HG03521 (cell line): ENCODE data around the gene ZNF76.
A peak's percentile ranks its signal among the peaks of the same experiment; 100 is the strongest.

Source experiments
- ATAC-seq: cut with Tn5 transposase; IDR thresholded peaks from one replicate; pipeline ENCODE4 v1.9.1; 2021; ENCODE audit warnings: mild to moderate bottlenecking, moderate library complexity; ENCODE audit not compliant: unreplicated experiment

The ZNF76 gene

GRCh38 chr6:35236223-35236622 is 23.3 kb upstream of the ZNF76 start:
- ATAC-seq: no peak

- ATAC-seq: no peak
These were observed 22.1 kb upstream of the ZNF76 start for GRCh38 chr6:35237476-35237875.

DNA sequence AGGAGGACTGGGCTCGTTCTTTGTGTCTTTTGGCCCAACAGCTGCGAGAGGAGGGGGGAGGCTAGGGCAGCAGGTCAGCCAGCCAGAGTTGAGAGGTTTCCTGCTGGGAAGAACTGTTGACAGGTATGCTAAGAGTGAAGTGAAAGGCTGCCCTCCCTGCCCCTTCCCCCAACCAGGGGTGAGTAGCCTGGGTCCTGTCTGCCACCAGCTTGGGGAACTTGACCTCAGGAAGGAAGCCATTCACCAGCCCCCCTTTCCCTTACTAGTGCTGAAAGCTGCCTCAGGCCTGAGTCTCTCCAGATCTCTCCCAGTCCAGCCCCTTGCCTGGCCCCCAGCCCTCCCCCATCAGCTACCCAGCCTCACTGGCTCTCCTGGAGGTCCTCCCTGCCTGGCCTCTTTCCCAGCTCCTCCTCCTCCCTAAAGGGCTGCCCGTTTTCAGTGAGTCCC is 20.7 kb upstream of the ZNF76 start:
- ATAC-seq: no peak

GRCh38 chr6:35239581-35239980 is 20.0 kb upstream of the ZNF76 start:
- no peak for ATAC-seq

GRCh38 chr6:35240838-35241801 is 18.4 kb upstream of the ZNF76 start:
- no peak for ATAC-seq

DNA sequence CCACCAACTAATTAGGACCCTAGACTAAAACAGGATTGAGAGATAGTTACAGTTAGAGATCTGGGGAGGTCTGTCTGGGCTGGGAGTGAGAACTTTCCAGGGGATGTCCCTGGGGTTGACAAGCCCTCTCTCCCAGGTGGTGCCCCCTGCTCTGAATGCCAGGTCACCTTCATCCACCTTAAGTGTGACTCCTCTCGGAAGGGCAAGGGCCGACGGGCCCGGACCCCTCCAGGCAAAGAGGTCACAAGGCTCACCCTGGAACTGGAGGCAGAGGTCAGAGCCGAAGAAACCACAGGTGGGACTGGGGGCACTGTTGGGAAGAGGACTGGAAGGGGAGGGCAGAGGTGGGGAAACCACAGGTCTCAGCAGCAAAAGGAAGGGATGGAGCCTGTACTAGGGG is 17.0 kb upstream of the ZNF76 start:
- ATAC-seq: no peak

GRCh38 chr6:35242906-35243305 is 16.6 kb upstream of the ZNF76 start:
- ATAC-seq: no peak

- ATAC-seq: no peak
These were observed 16.1 kb upstream of the ZNF76 start for GRCh38 chr6:35243386-35243958.

GRCh38 chr6:35244551-35244950 is 15.0 kb upstream of the ZNF76 start:
- ATAC-seq: no peak

- ATAC-seq: no peak
These were observed 11.8 kb upstream of the ZNF76 start for GRCh38 chr6:35247642-35248231.

- ATAC-seq: no peak
These were observed 11.2 kb upstream of the ZNF76 start for GRCh38 chr6:35248300-35248699.

GRCh38 chr6:35248965-35249364 is 10.6 kb upstream of the ZNF76 start:
- no peak for ATAC-seq

- ATAC-seq: no peak
These were observed 7.6 kb upstream of the ZNF76 start for GRCh38 chr6:35251949-35252348.

DNA sequence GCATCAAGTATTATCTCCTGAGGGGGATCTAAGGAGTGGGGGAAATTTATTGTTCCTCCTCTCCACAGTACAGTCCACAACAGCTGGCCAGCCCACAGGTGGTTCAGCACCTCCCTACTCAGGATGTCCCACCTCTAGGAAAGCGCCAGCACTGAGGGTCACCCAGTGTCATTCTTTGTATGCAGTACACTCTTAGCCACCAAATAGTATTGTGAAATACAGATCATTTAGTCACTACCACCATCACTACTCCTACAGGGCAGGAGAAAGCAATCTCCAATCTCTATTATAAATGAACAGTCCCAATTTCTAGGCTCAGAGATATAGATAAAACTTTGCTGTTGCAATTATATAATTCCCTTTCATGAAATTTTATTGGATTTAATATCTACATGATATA is 6.3 kb upstream of the ZNF76 start:
- ATAC-seq: no peak

DNA sequence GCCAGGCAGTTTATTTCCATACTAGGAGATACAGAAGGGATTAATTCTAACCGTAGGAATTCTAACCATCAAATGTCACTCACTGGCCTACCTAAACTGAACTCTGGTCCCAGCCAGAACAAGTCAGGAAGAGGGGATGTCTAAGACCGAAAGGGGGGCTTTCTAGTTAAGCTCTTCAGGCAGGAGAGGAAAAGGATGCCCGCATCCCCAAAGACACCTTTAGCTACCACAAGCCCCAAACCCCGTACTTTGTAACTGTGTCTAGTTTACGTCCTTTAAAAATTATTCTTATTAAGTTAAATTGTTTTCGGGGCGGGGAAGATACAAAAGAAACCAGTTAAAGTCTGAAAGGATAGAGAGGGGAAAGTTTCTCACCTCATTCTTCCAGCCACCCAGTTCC is 1.2 kb upstream of the ZNF76 start:
- ATAC-seq: no peak

- no peak for ATAC-seq
These were observed 709 bp upstream of the ZNF76 start for GRCh38 chr6:35258858-35259193.

DNA sequence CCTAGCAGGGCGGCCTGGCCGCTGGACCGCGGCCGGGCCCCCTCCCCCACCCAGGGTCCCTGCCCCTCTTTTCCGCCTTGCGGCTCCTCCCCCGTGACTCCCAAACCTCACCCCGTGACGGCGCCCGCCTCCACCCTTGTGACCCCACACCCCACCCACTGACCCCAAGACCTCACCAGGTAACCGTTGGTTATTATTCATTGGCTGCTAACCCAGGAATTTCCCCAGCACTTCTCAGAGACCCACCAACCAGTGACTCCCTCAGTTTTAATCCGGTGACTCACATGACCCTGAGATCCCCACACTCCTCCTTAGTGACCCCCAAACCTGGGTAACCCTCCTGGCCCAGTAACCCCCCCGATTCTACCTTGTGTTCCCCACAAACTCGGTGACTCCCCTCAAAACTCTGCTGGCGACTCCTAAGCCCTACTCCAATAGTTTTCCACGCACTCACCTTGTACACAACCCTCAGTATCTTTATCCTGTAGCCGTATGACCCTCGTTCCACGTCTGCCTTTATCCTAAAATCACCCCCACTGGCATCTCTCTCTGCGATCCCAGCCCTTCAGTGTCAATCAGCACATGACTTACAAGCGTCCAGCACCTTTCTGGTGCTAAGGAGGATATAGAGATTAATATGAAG is 534 bp downstream of the ZNF76 start:
- peak; percentile 33 for ATAC-seq

- ATAC-seq: no peak
These were observed 1.3 kb downstream of the ZNF76 start for GRCh38 chr6:35260591-35261570.

- ATAC-seq: no peak
These were observed 3.1 kb downstream of the ZNF76 start for GRCh38 chr6:35262596-35262995.

DNA sequence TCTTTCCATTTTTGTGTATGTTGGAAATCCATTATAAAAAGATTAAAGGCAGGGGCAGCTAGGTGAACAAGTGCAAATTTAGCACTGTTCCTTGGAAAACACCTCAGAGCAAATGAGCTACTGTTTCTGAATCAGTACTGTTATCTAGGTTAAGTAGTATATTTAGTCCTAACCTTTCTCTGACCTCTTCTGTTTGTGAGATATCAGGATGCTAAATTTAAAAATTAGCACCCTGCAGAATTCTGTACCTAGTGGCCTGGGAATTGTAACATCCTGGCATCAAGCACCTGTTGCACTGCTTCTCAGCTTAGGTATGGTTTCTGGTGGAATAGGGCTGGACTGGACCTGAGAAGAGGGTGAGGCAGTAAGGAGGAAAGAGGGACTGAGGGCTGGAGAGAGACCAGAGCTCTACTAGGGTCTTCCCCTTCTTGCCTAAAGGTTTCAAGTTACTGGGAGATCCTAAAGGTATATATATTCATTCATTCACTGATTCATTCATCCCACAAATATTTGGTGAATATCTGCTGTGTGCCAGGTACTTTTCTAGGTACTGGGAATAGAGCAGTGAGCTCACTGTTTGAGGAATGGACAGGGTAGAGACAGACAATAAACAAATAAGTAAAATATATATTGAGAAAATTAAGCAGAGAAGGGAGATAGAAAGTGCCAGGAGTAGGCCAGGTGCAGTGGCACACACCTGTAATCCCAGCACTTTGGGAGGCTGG is 5.2 kb downstream of the ZNF76 start:
- no peak for ATAC-seq
